HG02610 (cell line): Measurements from ENCODE around the gene ETFB.
A peak's percentile ranks its signal among the peaks of the same experiment; 100 is the strongest.

Experiments used
- ATAC-seq: cut with Tn5 transposase; IDR thresholded peaks from one replicate; pipeline ENCODE4 v1.9.1; 2021; ENCODE audit warnings: mild to moderate bottlenecking, moderate library complexity; ENCODE audit not compliant: unreplicated experiment

ETFB gene

GRCh38 chr19:51352783-51353360, 13.3 kb downstream of the ETFB start:
- no peak for ATAC-seq

- ATAC-seq, result no peak
Measured at GRCh38 chr19:51351266-51351990, 14.8 kb downstream of the ETFB start.

GRCh38 chr19:51347209-51347928, 18.8 kb downstream of the ETFB start:
- ATAC-seq, result no peak

- ATAC-seq, result no peak
Measured at GRCh38 chr19:51346742-51347141, 19.4 kb downstream of the ETFB start.

- no peak for ATAC-seq
Measured at GRCh38 chr19:51345076-51345620, 21.0 kb downstream of the ETFB start.

- no peak for ATAC-seq
Measured at GRCh38 chr19:51342631-51343569, 23.3 kb downstream of the ETFB start.

- ATAC-seq, result no peak
Measured at GRCh38 chr19:51341976-51342580, 24.1 kb downstream of the ETFB start, which contains the start of gene VSIG10L. Gene VSIG10L, minus strand, starts transcription at chr19:51342139. Its CDS starts 15 bp downstream, at chr19:51342124.

GRCh38 chr19:51341066-51341465, 25.1 kb downstream of the ETFB start:
- no peak for ATAC-seq

GRCh38 chr19:51339687-51340656, 26.2 kb downstream of the ETFB start:
- peak; percentile 53 for ATAC-seq

- ATAC-seq, result peak; percentile 1
Measured at GRCh38 chr19:51339313-51339686, 26.9 kb downstream of the ETFB start.

- peak; percentile 53 for ATAC-seq
Measured at GRCh38 chr19:51338563-51339312, 27.4 kb downstream of the ETFB start.

GRCh38 chr19:51337861-51338562, 28.2 kb downstream of the ETFB start:
- no peak for ATAC-seq

- no peak for ATAC-seq
Measured at GRCh38 chr19:51337141-51337860, 28.9 kb downstream of the ETFB start.

- ATAC-seq, result no peak
Measured at GRCh38 chr19:51333836-51334460, 32.2 kb downstream of the ETFB start.

- no peak for ATAC-seq
Measured at GRCh38 chr19:51331716-51332115, 34.5 kb downstream of the ETFB start.

GRCh38 chr19:51331193-51331592, 35.0 kb downstream of the ETFB start:
- ATAC-seq, result no peak

- ATAC-seq, result no peak
Measured at GRCh38 chr19:51330366-51330765, 35.8 kb downstream of the ETFB start.
